MM.1S (cell line): ENCODE data around the gene CDH9.
"Not testable (repeated sequence)": the region's sequence is repeated elsewhere in the genome, so short reads cannot be mapped to it uniquely, and the experiment has no call there.

Source experiments
- DNase-seq: peaks from one replicate; pipeline ENCODE4 v3.0.0-alpha.2; 2015
- H2AFZ ChIP-seq: fragments of 300-600 bp; sonication (generic); 2 replicates; pipeline ENCODE4 v1.6.0; 2016; ENCODE audit warnings: antibody characterized with exemption, low read length
- H3F3A ChIP-seq: fragments of 300-600 bp; sonication (generic); 2 replicates; pipeline ENCODE4 v1.6.1; 2016; ENCODE audit warnings: mild to moderate bottlenecking, antibody characterized with exemption, low read length, moderate library complexity, mixed read lengths; ENCODE audit not compliant: insufficient read depth
- H3K27ac ChIP-seq: fragments of 300-600 bp; sonication (generic); 2 replicates; pipeline ENCODE4 v1.5.1; 2016; ENCODE audit warnings: mild to moderate bottlenecking, low read length
- H3K27me3 ChIP-seq: fragments of 300-600 bp; sonication (generic); replicated peaks from 2 replicates; pipeline ENCODE4 v1.6.0; 2016; ENCODE audit warnings: low read length; ENCODE audit not compliant: insufficient read depth
- H3K36me3 ChIP-seq: fragments of 300-600 bp; sonication (generic); replicated peaks from 2 replicates; pipeline ENCODE4 v1.6.1; 2016; ENCODE audit warnings: mild to moderate bottlenecking, low read length, mixed read lengths; ENCODE audit not compliant: insufficient read depth
- H3K4me1 ChIP-seq: fragments of 300-600 bp; sonication (generic); 2 replicates; pipeline ENCODE4 v1.6.1; 2016; ENCODE audit warnings: low read length, mixed read lengths
- H3K4me2 ChIP-seq: fragments of 300-600 bp; sonication (generic); 2 replicates; pipeline ENCODE4 v1.6.0; 2016; ENCODE audit warnings: low read depth, low read length
- H3K4me3 ChIP-seq: fragments of 300-600 bp; sonication (generic); 2 replicates; pipeline ENCODE4 v1.5.1; 2016; ENCODE audit warnings: low read length, mixed read lengths
- H3K79me2 ChIP-seq: fragments of 300-600 bp; sonication (generic); 2 replicates; pipeline ENCODE4 v1.6.1; 2016; ENCODE audit warnings: mixed run types, low read length, mixed read lengths
- H3K9ac ChIP-seq: fragments of 300-600 bp; sonication (generic); 2 replicates; pipeline ENCODE4 v1.6.1; 2016; ENCODE audit warnings: low read length, mixed read lengths
- H3K9me2 ChIP-seq: fragments of 300-600 bp; sonication (generic); replicated peaks from 2 replicates; pipeline ENCODE4 v1.6.1; 2016; ENCODE audit warnings: mild to moderate bottlenecking, low read length, mixed read lengths; ENCODE audit not compliant: insufficient read depth
- H3K9me3 ChIP-seq: fragments of 300-600 bp; sonication (generic); replicated peaks from 2 replicates; pipeline ENCODE4 v1.6.1; 2016; ENCODE audit warnings: mild to moderate bottlenecking, low read length, mixed read lengths; ENCODE audit not compliant: insufficient read depth
- H4K20me1 ChIP-seq: fragments of 300-600 bp; sonication (generic); 2 replicates; pipeline ENCODE4 v1.6.1; 2016; ENCODE audit warnings: mild to moderate bottlenecking, low read length, moderate library complexity, mixed read lengths; ENCODE audit not compliant: insufficient read depth
- CTCF ChIP-seq: fragments of 300-600 bp; sonication (generic); IDR thresholded peaks from 2 replicates; pipeline ENCODE4 v1.5.1; 2016; ENCODE audit warnings: antibody characterized with exemption, low read length, mixed read lengths
- EZH2 ChIP-seq: fragments of 300-600 bp; sonication (generic); optimal IDR thresholded peaks from 2 replicates; pipeline ENCODE3; 2017; ENCODE audit warnings: low read depth, mild to moderate bottlenecking, antibody characterized with exemption, low read length, mixed read lengths
- EZH2phosphoT487 ChIP-seq: fragments of 300-600 bp; sonication (generic); IDR thresholded peaks from 2 replicates; pipeline ENCODE4 v1.6.1; 2018; ENCODE audit warnings: antibody characterized with exemption, low read length

CDH9 gene

GRCh38 chr5:26868504-26868903 lies 169.9 kb downstream of the CDH9 start:
- H2AFZ ChIP-seq, result no peak overlapping the region
- H3K27me3 ChIP-seq, result no peaks in the 10 kb centered on the region
- H3K4me3 ChIP-seq, result no peak overlapping the region
- no peak for TF ChIP-seq EZH2phosphoT487
- no peak for TF ChIP-seq EZH2
- TF ChIP-seq CTCF, result no peak
- H3F3A ChIP-seq, result no peaks in the 10 kb centered on the region
- H3K27ac ChIP-seq, result no peak overlapping the region
- H3K9me2 ChIP-seq, result no peaks in the 10 kb centered on the region
- H3K79me2 ChIP-seq, result no peaks in the 10 kb centered on the region
- no peak overlapping the region for H3K9ac ChIP-seq
- no peaks in the 10 kb centered on the region for H3K4me1 ChIP-seq
- H3K9me3 ChIP-seq, result no peaks in the 10 kb centered on the region
- no peaks in the 10 kb centered on the region for H4K20me1 ChIP-seq
- no peak overlapping the region for H3K4me2 ChIP-seq
- H3K36me3 ChIP-seq, result no peaks in the 10 kb centered on the region
- DNase-seq, result no peak

- no peaks in the 10 kb centered on the region for H3K4me1 ChIP-seq
- no peak overlapping the region for H2AFZ ChIP-seq
- H3K27ac ChIP-seq, result no peak overlapping the region
- no peaks in the 10 kb centered on the region for H3K79me2 ChIP-seq
- H3K4me2 ChIP-seq, result no peak overlapping the region
- H3K4me3 ChIP-seq, result no peak overlapping the region
- no peaks in the 10 kb centered on the region for H3K27me3 ChIP-seq
- no peak for TF ChIP-seq CTCF
- no peak for TF ChIP-seq EZH2
- TF ChIP-seq EZH2phosphoT487, result no peak
- no peak for DNase-seq
- H3K36me3 ChIP-seq, result no peaks in the 10 kb centered on the region
- no peaks in the 10 kb centered on the region for H3F3A ChIP-seq
- no peaks in the 10 kb centered on the region for H3K9me3 ChIP-seq
- H3K9ac ChIP-seq, result no peak overlapping the region
- H3K9me2 ChIP-seq, result no peaks in the 10 kb centered on the region
- no peaks in the 10 kb centered on the region for H4K20me1 ChIP-seq
These were observed 174.3 kb downstream of the CDH9 start for GRCh38 chr5:26864061-26864460.

GRCh38 chr5:26856238-26856637 lies 182.1 kb downstream of the CDH9 start:
- no peak overlapping the region for H3K9ac ChIP-seq
- H3K9me2 ChIP-seq, result no peaks in the 10 kb centered on the region
- H4K20me1 ChIP-seq, result no peaks in the 10 kb centered on the region
- no peak overlapping the region for H3K4me2 ChIP-seq
- no peaks in the 10 kb centered on the region for H3K9me3 ChIP-seq
- no peaks in the 10 kb centered on the region for H3K27me3 ChIP-seq
- H2AFZ ChIP-seq, result no peak overlapping the region
- no peak for DNase-seq
- H3K27ac ChIP-seq, result no peak overlapping the region
- H3K36me3 ChIP-seq, result no peaks in the 10 kb centered on the region
- no peaks in the 10 kb centered on the region for H3F3A ChIP-seq
- H3K4me1 ChIP-seq, result no peaks in the 10 kb centered on the region
- no peak for TF ChIP-seq CTCF
- TF ChIP-seq EZH2, result no peak
- TF ChIP-seq EZH2phosphoT487, result no peak
- no peaks in the 10 kb centered on the region for H3K79me2 ChIP-seq
- no peak overlapping the region for H3K4me3 ChIP-seq

GRCh38 chr5:26852450-26852849 lies 185.9 kb downstream of the CDH9 start:
- H3K79me2 ChIP-seq, H3K27ac ChIP-seq, H4K20me1 ChIP-seq, H3K4me2 ChIP-seq, H3F3A ChIP-seq, H3K4me3 ChIP-seq, H3K9me2 ChIP-seq, DNase-seq, H3K36me3 ChIP-seq, H3K9ac ChIP-seq, H3K9me3 ChIP-seq, H3K27me3 ChIP-seq, H3K4me1 ChIP-seq, H2AFZ ChIP-seq: not testable (repeated sequence)
